HFF-Myc (cell line): Measurements from ENCODE around the gene TEX19.

Experiments
- DNase-seq: peaks from one replicate; pipeline ENCODE4 v3.0.0-alpha.2; 2011; ENCODE audit warnings: low read depth; ENCODE audit errors: extremely low read depth
- H3K4me3 ChIP-seq: replicated peaks from 2 replicates; pipeline ENCODE4 v1.5.1; 2011; ENCODE audit warnings: low read depth, mild to moderate bottlenecking, control low read depth, low read length
- CTCF ChIP-seq: IDR thresholded peaks from 2 replicates; pipeline ENCODE4 v1.5.1; 2012; ENCODE audit warnings: mild to moderate bottlenecking, low read depth, low read length, control low read depth; ENCODE audit errors: missing control alignments

Gene TEX19

GRCh38 chr17:82361885-82362633 lies 3.0 kb downstream of the TEX19 start:
- no peak overlapping the region for H3K4me3 ChIP-seq
- no peak for DNase-seq
- TF ChIP-seq CTCF = no peak

- DNase-seq = no peak
- H3K4me3 ChIP-seq = no peak overlapping the region
- no peak for TF ChIP-seq CTCF
Measured at GRCh38 chr17:82365606-82366295, 6.7 kb downstream of the TEX19 start.

- no peak for DNase-seq
- no peak overlapping the region for H3K4me3 ChIP-seq
- TF ChIP-seq CTCF = no peak
Measured at GRCh38 chr17:82366749-82367148, 7.7 kb downstream of the TEX19 start.

- DNase-seq = no peak
- no peak for TF ChIP-seq CTCF
- no peak overlapping the region for H3K4me3 ChIP-seq
Measured at GRCh38 chr17:82367724-82368524, 8.9 kb downstream of the TEX19 start.

- DNase-seq = no peak
Measured at GRCh38 chr17:82369211-82369610, 10.2 kb downstream of the TEX19 start.

More at GRCh38 chr17:82369211-82369610, 10.2 kb downstream of the TEX19 start:
- TF ChIP-seq CTCF = no peak
- H3K4me3 ChIP-seq = no peak overlapping the region
